GM21737 (cell line): Measurements from ENCODE around the gene REEP5.
"Not testable (repeated sequence)": the region's sequence is repeated elsewhere in the genome, so short reads cannot be mapped to it uniquely, and the experiment has no call there.

Source experiments
- ATAC-seq: cut with Tn5 transposase; IDR thresholded peaks from one replicate; pipeline ENCODE4 v1.9.1; 2021; ENCODE audit warnings: mild to moderate bottlenecking, moderate library complexity; ENCODE audit not compliant: unreplicated experiment

The REEP5 gene

GRCh38 chr5:112921833-112922817 lies at the start of gene REEP5:
REEP5 (minus strand) TSS chr5:112922227; CDS start chr5:112922190, 37 bp downstream.
- ATAC-seq: peak; percentile 60

- ATAC-seq: no peak
These were observed 49.2 kb upstream of the REEP5 start for GRCh38 chr5:112971276-112971675.

- no peak for ATAC-seq
These were observed 46.5 kb upstream of the REEP5 start for GRCh38 chr5:112968411-112969106.

GRCh38 chr5:112967520-112968083 lies 45.6 kb upstream of the REEP5 start:
- no peak for ATAC-seq

GRCh38 chr5:112965733-112966306 lies 43.8 kb upstream of the REEP5 start:
- ATAC-seq: no peak

GRCh38 chr5:112963374-112963733 lies 41.3 kb upstream of the REEP5 start:
- not testable (repeated sequence) for ATAC-seq

GRCh38 chr5:112960863-112961504 lies 39.0 kb upstream of the REEP5 start:
- ATAC-seq: no peak

- ATAC-seq: no peak
These were observed 38.3 kb upstream of the REEP5 start for GRCh38 chr5:112960315-112960714.

- not testable (repeated sequence) for ATAC-seq
These were observed 37.8 kb upstream of the REEP5 start for GRCh38 chr5:112959872-112960271.

GRCh38 chr5:112958093-112959088 lies 36.4 kb upstream of the REEP5 start:
- peak; percentile 87 for ATAC-seq

- ATAC-seq: no peak
These were observed 35.2 kb upstream of the REEP5 start for GRCh38 chr5:112957036-112957808.

GRCh38 chr5:112956606-112957005 lies 34.6 kb upstream of the REEP5 start:
- ATAC-seq: no peak

GRCh38 chr5:112951124-112951702 lies 29.2 kb upstream of the REEP5 start:
- no peak for ATAC-seq

- ATAC-seq: no peak
These were observed 26.4 kb upstream of the REEP5 start for GRCh38 chr5:112948458-112948857.

GRCh38 chr5:112940670-112941069 lies 18.6 kb upstream of the REEP5 start:
- ATAC-seq: no peak

GRCh38 chr5:112938286-112938685 lies 16.3 kb upstream of the REEP5 start:
- no peak for ATAC-seq

- no peak for ATAC-seq
These were observed 13.6 kb upstream of the REEP5 start for GRCh38 chr5:112935675-112936074.

GRCh38 chr5:112934366-112934663 lies 12.3 kb upstream of the REEP5 start:
- no peak for ATAC-seq
